NCI-H1092 (cell line): ENCODE data around the gene SCN1B.
"Not testable (repeated sequence)": the region's sequence is repeated elsewhere in the genome, so short reads cannot be mapped to it uniquely, and the experiment has no call there.

Experiments used
- DNase-seq: peaks from one replicate; lab custom pipeline; 2025; lab: John Stamatoyannopoulos, UW

SCN1B gene

DNA sequence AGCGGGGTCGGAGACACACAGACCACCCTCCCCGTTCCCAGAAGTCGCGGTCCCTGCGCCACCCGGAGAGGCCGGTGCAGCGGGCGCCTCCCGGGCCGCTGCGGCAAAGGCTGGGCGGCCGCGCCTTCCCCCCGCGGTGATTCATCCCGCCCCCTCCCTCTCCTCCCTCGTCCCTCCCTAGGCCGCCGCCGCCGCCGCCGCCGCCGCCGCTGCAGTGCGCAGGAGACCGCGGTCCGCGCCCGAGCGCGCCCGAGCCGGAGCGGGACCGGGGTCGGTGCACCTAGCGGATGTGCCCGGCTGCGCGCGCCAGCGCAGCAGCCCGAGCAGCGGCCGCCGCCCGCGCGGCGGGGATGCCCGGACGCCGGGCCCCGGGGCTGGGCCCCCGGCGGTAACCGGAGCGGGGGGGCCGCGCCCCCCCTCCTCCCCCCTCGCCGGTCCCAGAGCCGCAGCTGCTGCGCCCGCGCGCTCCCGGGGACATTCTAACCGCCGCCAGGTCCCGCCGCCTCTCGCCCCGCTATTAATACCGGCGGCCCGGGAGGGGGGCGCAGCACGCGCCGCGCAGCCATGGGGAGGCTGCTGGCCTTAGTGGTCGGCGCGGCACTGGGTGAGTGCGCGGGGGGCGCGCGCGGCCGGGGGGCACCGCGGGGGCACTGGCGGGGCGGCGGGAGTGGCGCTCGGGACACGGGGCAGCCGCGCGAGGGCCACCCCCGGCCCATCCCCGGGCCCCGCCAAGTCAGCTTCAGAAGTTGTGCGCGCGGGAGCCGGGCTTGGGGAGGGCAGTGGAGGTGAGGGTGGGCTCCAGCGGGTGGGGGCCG, at the start of gene SCN1B:
Gene SCN1B (plus strand): TSS at position 214 of the 815 bp plus-strand sequence. CDS start 351 bp downstream, at position 565.
- DNase-seq = no peak

DNA sequence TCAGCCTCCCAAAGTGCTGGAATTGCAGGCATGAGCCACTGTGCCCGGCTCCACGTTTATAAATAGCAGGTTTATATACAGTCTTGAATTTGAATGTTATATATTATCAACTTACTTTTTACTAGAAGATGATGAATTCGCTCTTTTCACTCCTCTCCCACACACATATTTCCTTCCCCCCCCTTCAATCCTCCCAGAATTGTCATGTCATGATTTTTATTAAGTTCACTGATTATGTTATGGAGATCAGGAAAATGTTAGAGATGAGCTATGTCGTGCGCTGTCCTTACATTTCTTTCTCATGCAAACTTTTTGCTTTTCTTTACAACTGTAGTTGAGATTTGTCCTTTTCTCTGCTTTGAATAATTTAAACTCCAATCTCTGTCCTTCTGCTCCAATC, 48.0 kb upstream of the SCN1B start:
- DNase-seq = no peak

GRCh38 chr19:34983786-34984185, 46.5 kb upstream of the SCN1B start:
- no peak for DNase-seq

GRCh38 chr19:34984287-34984686, 46.0 kb upstream of the SCN1B start:
- no peak for DNase-seq

- DNase-seq = no peak
Observed at GRCh38 chr19:34985249-34986022, 44.8 kb upstream of the SCN1B start.

DNA sequence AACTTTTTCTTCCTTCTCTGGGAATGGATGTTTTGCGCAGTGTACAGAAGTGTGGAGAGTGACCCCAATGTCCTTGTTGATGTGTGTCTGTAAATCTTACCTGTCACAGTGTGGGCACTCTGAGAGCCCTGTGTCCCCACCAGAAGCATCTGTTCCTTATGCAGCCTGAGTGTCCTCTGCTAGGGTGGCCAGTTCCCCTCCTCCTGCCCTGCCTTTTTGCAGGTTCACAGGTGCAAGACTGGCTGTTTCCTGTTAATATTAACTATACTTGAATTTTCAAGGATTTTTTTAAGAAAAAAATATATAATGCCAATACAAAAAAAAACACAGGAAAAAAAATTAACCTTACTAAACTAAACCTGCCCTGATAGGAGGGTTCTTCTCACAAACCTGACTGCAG, 42.2 kb upstream of the SCN1B start:
- DNase-seq = no peak

DNA sequence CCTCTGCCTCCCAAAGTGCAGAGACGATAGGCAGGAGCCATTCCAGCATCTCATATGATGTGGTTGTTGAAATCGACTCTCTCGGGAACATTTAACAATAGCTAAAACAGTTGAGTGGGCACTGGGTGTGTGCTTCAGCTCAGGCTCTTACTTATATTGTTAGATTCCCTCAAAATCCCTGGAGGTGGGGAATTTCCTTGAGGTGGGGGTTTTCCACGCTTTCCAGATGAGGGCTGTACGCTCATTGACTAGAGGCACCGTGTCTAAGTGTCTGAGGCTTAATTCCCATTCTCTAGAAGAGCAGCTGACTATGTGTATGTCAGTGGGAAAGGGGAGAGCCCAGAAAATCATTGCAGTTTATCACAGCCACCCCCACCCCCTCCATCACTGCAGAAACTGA, 41.0 kb upstream of the SCN1B start:
- DNase-seq = no peak

DNA sequence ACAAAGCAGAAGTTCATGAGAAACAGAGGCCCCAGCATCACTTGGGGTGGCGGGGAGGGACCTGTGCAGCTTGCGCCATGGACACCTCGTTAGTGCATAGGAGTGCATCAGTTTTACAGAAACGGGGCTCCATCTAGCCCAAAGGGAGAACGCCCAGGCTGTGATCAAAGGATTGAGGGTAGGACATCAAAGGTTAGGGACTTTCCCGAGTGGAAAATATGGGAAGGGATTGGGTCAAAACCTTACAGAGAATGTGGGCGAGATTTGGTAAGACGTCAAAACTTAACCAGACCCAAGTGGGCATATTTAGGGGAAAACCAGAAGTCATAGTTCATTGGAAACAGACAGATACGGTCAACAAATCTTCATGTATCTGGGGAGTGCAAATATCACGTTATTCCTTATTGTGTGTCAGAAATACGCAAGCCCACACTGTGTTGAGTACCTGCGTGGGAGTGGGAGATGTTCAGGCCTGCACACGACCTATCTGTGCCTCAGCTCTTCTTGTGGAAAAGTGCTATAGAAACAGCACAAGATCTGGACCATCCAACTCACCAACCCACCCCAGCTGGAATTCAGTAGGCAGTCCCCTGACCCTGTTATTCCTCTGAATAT, 39.6 kb upstream of the SCN1B start:
- no peak for DNase-seq

- DNase-seq = no peak
Observed at GRCh38 chr19:34991542-34992333, 38.5 kb upstream of the SCN1B start.

DNA sequence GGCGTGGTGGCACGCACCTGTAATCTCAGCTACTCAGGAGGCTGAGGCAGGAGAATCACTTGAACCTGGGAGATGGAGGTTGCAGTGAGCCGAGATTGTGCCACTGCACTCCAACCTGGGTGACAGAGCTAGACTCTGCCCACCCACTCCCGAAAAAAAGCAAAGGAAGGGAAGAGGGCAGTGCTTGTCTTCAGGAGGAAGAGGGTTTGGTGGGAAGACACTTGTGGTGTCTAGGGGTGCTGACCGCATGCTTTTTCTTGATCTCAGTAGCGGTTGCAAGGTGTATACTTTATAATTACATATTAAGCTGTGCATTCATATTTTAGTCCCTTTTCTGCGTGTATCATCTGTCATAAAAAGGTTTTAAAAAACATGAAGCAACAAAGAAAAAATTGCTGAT, 37.7 kb upstream of the SCN1B start:
- not testable (repeated sequence) for DNase-seq

DNA sequence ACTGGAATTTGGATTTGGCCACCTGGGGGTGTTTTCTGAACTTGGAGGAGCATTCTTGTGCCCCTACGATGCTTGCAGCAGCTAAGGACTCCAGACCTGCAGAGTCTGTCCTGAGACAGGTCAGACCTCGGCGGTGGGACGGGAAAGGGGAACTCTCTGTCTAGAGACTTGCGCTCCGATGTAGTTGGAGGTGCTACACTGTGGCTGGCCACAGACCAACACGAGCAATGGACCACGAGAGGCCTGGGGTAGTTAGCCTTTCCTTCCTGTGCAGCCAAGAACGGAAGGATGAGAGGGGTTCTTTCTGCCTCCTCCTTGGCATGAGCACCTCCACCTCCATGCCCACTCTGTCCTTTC, 36.0 kb upstream of the SCN1B start:
- no peak for DNase-seq

DNA sequence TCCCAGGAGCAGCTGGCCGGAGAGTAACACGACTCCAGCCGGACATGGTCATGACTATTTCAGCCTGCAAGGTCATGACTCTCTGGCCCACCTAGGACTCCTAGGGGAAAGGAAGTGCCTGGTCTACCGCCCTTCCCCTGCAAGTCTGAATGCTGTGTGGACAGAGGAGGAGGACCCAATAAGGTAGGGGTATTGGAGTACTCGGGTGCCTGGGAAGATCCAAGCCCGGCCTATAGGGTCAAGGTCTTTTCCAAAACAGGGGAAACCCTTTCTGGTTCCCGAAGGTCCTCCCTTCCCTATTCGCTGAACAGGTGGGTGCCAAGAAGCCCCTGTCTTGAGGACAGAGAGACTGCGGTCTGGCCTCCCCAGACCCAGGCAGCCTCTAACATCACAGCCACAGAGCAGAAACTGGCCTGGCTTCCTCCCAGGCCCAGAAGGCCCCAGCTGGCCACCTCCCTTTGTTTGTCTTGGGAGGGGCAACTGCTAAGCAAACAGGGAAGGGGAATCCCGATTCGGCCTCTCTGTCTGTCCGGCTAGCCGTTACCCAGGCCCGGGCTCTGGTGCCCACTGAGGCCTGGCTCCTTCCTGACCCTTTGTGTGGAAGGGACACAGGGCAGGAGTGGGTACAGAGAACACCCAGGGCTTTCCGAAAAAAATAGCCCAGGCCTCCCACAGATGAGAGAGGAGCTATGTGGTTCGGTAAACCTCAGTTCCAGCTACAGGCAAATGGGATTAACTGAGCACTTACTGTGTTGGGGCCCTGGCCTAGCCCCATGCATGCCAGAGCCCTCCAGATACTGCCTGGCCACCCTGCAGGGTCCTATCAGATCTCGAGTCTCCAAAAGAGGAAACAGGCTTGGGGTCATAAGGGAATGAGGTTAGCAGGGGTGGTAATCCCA, 35.4 kb upstream of the SCN1B start:
- DNase-seq = no peak

DNA sequence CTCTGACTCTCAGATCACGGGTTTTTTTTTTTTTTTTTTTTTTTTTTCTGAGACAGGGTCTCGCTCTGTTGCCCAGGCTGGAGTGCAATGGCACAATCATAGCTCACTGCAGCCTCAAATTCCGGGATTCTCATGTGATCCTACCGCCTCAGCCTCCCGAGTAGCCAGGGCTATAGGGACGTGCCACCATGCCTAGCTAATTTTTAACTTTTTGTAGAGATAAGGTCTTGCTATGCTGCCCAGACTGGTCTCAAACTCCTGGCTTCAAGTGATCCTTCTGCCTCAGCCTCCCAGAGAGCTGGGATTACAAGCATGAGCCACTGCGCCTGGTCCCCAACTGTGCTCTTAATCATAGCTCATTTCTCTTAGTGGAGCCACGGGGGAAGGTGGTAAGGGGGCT, 34.7 kb upstream of the SCN1B start:
- DNase-seq = no peak

GRCh38 chr19:34997071-34997617, 33.1 kb upstream of the SCN1B start:
- DNase-seq = no peak

GRCh38 chr19:34998224-34998623, 32.0 kb upstream of the SCN1B start:
- DNase-seq = not testable (repeated sequence)

DNA sequence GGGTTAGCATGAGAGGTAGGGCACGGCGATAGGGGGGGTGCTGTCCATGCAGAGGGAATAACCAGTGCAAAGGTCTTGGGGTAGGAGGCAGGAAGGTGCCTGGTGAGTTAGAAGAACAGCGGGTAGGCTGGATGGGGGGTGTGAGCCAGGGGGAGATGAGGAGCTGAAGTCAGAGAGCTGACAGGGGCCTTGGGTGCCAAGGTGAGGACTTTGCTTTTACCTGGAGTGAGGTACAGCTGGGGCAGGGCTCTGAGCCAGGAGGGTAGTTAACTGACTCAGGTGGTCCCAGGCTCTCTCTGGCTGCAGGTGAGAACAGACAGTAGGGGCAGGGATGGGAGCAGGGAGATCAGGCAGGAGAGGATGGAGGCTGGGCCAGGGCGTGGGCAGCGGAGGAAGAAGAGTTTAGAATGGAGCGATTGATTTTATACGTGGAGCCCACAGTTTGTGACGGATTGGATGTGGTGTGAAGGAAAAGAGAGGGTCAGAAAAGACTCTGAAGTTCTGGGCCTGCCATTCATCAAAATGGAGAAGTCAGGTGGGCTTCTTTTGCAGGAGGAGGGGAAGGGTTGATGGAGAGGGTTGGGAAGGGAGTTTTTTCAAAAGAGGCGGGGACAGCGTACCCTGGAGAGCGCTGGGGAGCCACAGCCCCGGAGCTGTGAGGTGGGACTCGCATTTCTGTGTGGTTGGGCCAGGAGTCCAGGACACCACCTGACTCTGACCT, 31.3 kb upstream of the SCN1B start:
- no peak for DNase-seq

GRCh38 chr19:34999498-35000337, 30.6 kb upstream of the SCN1B start, which contains the start of gene GRAMD1A:
Gene GRAMD1A (plus strand): TSS chr19:35000323. CDS start chr19:35000479, 156 bp downstream.
- DNase-seq = peak; percentile 38

DNA sequence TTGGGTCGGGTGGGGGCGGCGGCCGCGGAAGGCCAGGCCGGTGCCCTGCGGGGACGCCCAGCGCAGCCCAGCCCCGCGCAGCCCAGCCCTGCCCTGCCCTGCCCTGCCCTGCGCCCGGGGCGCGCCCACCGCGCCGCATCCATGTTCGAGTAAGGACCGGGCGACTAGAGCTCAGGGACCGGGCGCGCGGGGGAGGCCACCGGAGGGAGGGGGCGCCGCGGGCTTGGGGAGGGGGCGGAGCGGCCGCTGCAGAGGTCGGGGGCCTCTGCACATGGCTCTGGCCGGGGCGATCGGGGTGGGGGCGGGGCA, 30.0 kb upstream of the SCN1B start:
- DNase-seq = no peak
